22Rv1 (cell line): Measurements from ENCODE around the gene PDXK.

ENCODE experiments used
- CTCF ChIP-seq: fragments of 450-650 bp; IDR thresholded peaks from 2 replicates; pipeline ENCODE4 v1.5.1; 2017; ENCODE audit warnings: mild to moderate bottlenecking
- ZFX ChIP-seq: fragments of 450-650 bp; IDR thresholded peaks from 2 replicates; pipeline ENCODE4 v1.6.1; 2017; ENCODE audit warnings: antibody characterized with exemption, borderline replicate concordance

- TF ChIP-seq CTCF (no peak), ZFX (no peak)
These were observed 92.6 kb downstream of the PDXK start for GRCh38 chr21:43811262-43812105.
